ENCODE data around the gene HIVEP3. TPM values are rescaled to one million over a fixed set of nuclear protein-coding genes. Genes with fewer than 3 reads are reported as not detected.

HIVEP3 gene
- polyA plus RNA-seq, 1 donor (not counting 4 experiments of a cell fraction or from before 2014, with no cell fraction given): 1.1 TPM

DNA sequence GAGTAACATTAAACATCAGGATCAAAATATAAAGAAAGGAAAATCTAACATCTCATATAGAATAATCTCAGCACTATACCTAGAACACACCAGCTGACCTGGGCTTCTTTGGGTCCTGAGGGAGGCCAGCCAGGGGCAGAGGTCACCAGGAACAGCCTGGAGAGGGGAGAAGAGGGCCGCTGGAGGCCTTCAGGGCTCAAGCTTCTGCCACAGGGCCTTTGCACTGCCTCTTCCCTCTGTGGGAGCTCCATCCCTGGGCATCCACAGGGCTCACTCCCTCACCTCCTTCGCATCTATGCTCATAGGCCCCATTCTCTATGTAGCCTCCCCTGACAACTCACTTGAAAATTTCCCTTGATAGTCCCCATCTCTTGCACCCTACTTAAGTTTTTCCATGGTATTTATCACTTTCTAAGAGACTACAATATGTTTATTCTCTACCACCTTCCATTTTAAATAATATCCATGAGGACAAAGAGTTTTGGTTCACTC, 73.9 kb downstream of the HIVEP3 start:
- Histone ChIP-seq H3K79me2 (ENCODE audit: control insufficient read depth, insufficient read depth, low read length) (no peaks in the 10 kb centered on the region), H2AFZ (ENCODE audit: control insufficient read depth, low read length) (no peak overlapping the region), H3K9me1 (ENCODE audit: control insufficient read depth, extremely low read depth, insufficient read depth, low read length) (no peaks in the 10 kb centered on the region), H3K4me3 (ENCODE audit: control insufficient read depth in 2 of 3, extremely low read depth in 1 of 3, insufficient read depth in 2 of 3, low read depth in 1 of 3, low read length in 3 of 3) (no peak overlapping the region), H3K4me2 (ENCODE audit: control insufficient read depth, extremely low read depth, insufficient read depth, low read depth, low read length) (no peak overlapping the region), H3K4me1 (ENCODE audit: control insufficient read depth, extremely low read depth, insufficient read depth, low read length) (peaks cover 13% of the 10 kb centered on the region), H3K9ac (ENCODE audit: control insufficient read depth, extremely low read depth, insufficient read depth, low read length) (no peak overlapping the region), H3K36me3 (ENCODE audit: control insufficient read depth in 2 of 2, extremely low read depth in 1 of 2, insufficient read depth in 2 of 2, low read length in 2 of 2) (no peaks in the 10 kb centered on the region), H3K9me3 (ENCODE audit: control insufficient read depth, low read depth, low read length) (no peaks in the 10 kb centered on the region), H4K20me1 (ENCODE audit: control insufficient read depth, extremely low read depth, insufficient read depth, low read length) (no peaks in the 10 kb centered on the region), H3K27ac (ENCODE audit: control insufficient read depth, insufficient read depth, low read length) (no peak overlapping the region), H3K27me3 (ENCODE audit: control insufficient read depth, extremely low read depth, insufficient read depth, low read length) (peaks cover 4% of the 10 kb centered on the region)
- no peak for DNase-seq (ENCODE audit: low read depth, low spot score)
- no peak for FAIRE-seq
- dilution Hi-C loops (cut with MboI; ENCODE audit: extremely low pct_ligation_motif_present, low sequenced_read_pairs): no loop called here
- TF ChIP-seq, protein P1, sequence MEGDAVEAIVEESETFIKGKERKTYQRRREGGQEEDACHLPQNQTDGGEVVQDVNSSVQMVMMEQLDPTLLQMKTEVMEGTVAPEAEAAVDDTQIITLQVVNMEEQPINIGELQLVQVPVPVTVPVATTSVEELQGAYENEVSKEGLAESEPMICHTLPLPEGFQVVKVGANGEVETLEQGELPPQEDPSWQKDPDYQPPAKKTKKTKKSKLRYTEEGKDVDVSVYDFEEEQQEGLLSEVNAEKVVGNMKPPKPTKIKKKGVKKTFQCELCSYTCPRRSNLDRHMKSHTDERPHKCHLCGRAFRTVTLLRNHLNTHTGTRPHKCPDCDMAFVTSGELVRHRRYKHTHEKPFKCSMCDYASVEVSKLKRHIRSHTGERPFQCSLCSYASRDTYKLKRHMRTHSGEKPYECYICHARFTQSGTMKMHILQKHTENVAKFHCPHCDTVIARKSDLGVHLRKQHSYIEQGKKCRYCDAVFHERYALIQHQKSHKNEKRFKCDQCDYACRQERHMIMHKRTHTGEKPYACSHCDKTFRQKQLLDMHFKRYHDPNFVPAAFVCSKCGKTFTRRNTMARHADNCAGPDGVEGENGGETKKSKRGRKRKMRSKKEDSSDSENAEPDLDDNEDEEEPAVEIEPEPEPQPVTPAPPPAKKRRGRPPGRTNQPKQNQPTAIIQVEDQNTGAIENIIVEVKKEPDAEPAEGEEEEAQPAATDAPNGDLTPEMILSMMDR (optimal IDR thresholded peaks at IDR 0.05 in 1 of 3, IDR thresholded peaks at IDR 0.05 in 1 of 3, conservative IDR thresholded peaks at IDR 0.05 in 1 of 3; ENCODE audit: extremely low read depth in 1 of 3, insufficient read depth in 2 of 3, low read length in 3 of 3): no peak
- TF ChIP-seq EZH2 (IDR thresholded peaks at IDR 0.05; ENCODE audit: low read length): no peak

DNA sequence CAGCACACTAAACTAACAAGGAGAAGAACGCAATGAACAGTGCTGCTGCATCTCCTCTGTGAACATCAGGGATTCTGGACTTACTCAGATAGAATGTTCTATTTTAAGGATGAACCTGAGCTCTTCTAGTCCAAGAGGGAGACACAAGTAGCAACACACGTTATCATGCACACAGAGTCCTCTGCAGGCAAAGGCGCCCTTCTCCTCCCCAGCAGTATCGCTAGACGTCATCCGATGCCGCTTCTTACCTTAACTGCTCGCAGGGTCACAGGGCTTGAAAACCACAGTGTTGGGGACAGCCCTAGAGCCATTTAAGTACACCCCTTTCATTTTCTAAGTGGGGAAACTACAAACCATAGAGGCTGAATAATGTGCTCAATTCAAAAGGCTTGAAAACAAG, 74.5 kb downstream of the HIVEP3 start:
- TF ChIP-seq, protein P1 (optimal IDR thresholded peaks at IDR 0.05 in 1 of 3, IDR thresholded peaks at IDR 0.05 in 1 of 3, conservative IDR thresholded peaks at IDR 0.05 in 1 of 3; ENCODE audit: extremely low read depth in 1 of 3, insufficient read depth in 2 of 3, low read length in 3 of 3): no peak
- no peak for TF ChIP-seq EZH2 (IDR thresholded peaks at IDR 0.05; ENCODE audit: low read length)
- H3K9me3 ChIP-seq (ENCODE audit: control insufficient read depth, low read depth, low read length): no peaks in the 10 kb centered on the region
- dilution Hi-C loops (cut with MboI; ENCODE audit: extremely low pct_ligation_motif_present, low sequenced_read_pairs): no loop called here
- peaks cover 4% of the 10 kb centered on the region for H3K27me3 ChIP-seq (ENCODE audit: control insufficient read depth, extremely low read depth, insufficient read depth, low read length)
- no peaks in the 10 kb centered on the region for H4K20me1 ChIP-seq (ENCODE audit: control insufficient read depth, extremely low read depth, insufficient read depth, low read length)
- no peaks in the 10 kb centered on the region for H3K36me3 ChIP-seq (ENCODE audit: control insufficient read depth in 2 of 2, extremely low read depth in 1 of 2, insufficient read depth in 2 of 2, low read length in 2 of 2)
- no peak overlapping the region for H3K9ac ChIP-seq (ENCODE audit: control insufficient read depth, extremely low read depth, insufficient read depth, low read length)
- FAIRE-seq: no peak
- H3K9me1 ChIP-seq (ENCODE audit: control insufficient read depth, extremely low read depth, insufficient read depth, low read length): no peaks in the 10 kb centered on the region
- no peak overlapping the region for H2AFZ ChIP-seq (ENCODE audit: control insufficient read depth, low read length)
- H3K4me3 ChIP-seq (ENCODE audit: control insufficient read depth in 2 of 3, extremely low read depth in 1 of 3, insufficient read depth in 2 of 3, low read depth in 1 of 3, low read length in 3 of 3): no peak overlapping the region
- no peak overlapping the region for H3K27ac ChIP-seq (ENCODE audit: control insufficient read depth, insufficient read depth, low read length)
- H3K4me1 ChIP-seq (ENCODE audit: control insufficient read depth, extremely low read depth, insufficient read depth, low read length): peaks cover 12% of the 10 kb centered on the region
- H3K79me2 ChIP-seq (ENCODE audit: control insufficient read depth, insufficient read depth, low read length): no peaks in the 10 kb centered on the region
- no peak overlapping the region for H3K4me2 ChIP-seq (ENCODE audit: control insufficient read depth, extremely low read depth, insufficient read depth, low read depth, low read length)
- DNase-seq (ENCODE audit: low read depth, low spot score): no peak

Measured in keratinocyte (primary cell).